MM.1S (cell line): ENCODE measurements around the gene CPAMD8.

Experiments
- DNase-seq: peaks from one replicate; pipeline ENCODE4 v3.0.0-alpha.2; 2015
- H2AFZ ChIP-seq: fragments of 300-600 bp; sonication (generic); 2 replicates; pipeline ENCODE4 v1.6.0; 2016; ENCODE audit warnings: antibody characterized with exemption, low read length
- H3F3A ChIP-seq: fragments of 300-600 bp; sonication (generic); 2 replicates; pipeline ENCODE4 v1.6.1; 2016; ENCODE audit warnings: mild to moderate bottlenecking, antibody characterized with exemption, low read length, moderate library complexity, mixed read lengths; ENCODE audit not compliant: insufficient read depth
- H3K27ac ChIP-seq: fragments of 300-600 bp; sonication (generic); 2 replicates; pipeline ENCODE4 v1.5.1; 2016; ENCODE audit warnings: mild to moderate bottlenecking, low read length
- H3K27me3 ChIP-seq: fragments of 300-600 bp; sonication (generic); replicated peaks from 2 replicates; pipeline ENCODE4 v1.6.0; 2016; ENCODE audit warnings: low read length; ENCODE audit not compliant: insufficient read depth
- H3K36me3 ChIP-seq: fragments of 300-600 bp; sonication (generic); replicated peaks from 2 replicates; pipeline ENCODE4 v1.6.1; 2016; ENCODE audit warnings: mild to moderate bottlenecking, low read length, mixed read lengths; ENCODE audit not compliant: insufficient read depth
- H3K4me1 ChIP-seq: fragments of 300-600 bp; sonication (generic); 2 replicates; pipeline ENCODE4 v1.6.1; 2016; ENCODE audit warnings: low read length, mixed read lengths
- H3K4me2 ChIP-seq: fragments of 300-600 bp; sonication (generic); 2 replicates; pipeline ENCODE4 v1.6.0; 2016; ENCODE audit warnings: low read depth, low read length
- H3K4me3 ChIP-seq: fragments of 300-600 bp; sonication (generic); 2 replicates; pipeline ENCODE4 v1.5.1; 2016; ENCODE audit warnings: low read length, mixed read lengths
- H3K79me2 ChIP-seq: fragments of 300-600 bp; sonication (generic); 2 replicates; pipeline ENCODE4 v1.6.1; 2016; ENCODE audit warnings: mixed run types, low read length, mixed read lengths
- H3K9ac ChIP-seq: fragments of 300-600 bp; sonication (generic); 2 replicates; pipeline ENCODE4 v1.6.1; 2016; ENCODE audit warnings: low read length, mixed read lengths
- H3K9me2 ChIP-seq: fragments of 300-600 bp; sonication (generic); replicated peaks from 2 replicates; pipeline ENCODE4 v1.6.1; 2016; ENCODE audit warnings: mild to moderate bottlenecking, low read length, mixed read lengths; ENCODE audit not compliant: insufficient read depth
- H3K9me3 ChIP-seq: fragments of 300-600 bp; sonication (generic); replicated peaks from 2 replicates; pipeline ENCODE4 v1.6.1; 2016; ENCODE audit warnings: mild to moderate bottlenecking, low read length, mixed read lengths; ENCODE audit not compliant: insufficient read depth
- H4K20me1 ChIP-seq: fragments of 300-600 bp; sonication (generic); 2 replicates; pipeline ENCODE4 v1.6.1; 2016; ENCODE audit warnings: mild to moderate bottlenecking, low read length, moderate library complexity, mixed read lengths; ENCODE audit not compliant: insufficient read depth
- CTCF ChIP-seq: fragments of 300-600 bp; sonication (generic); IDR thresholded peaks from 2 replicates; pipeline ENCODE4 v1.5.1; 2016; ENCODE audit warnings: antibody characterized with exemption, low read length, mixed read lengths
- EZH2 ChIP-seq: fragments of 300-600 bp; sonication (generic); optimal IDR thresholded peaks from 2 replicates; pipeline ENCODE3; 2017; ENCODE audit warnings: low read depth, mild to moderate bottlenecking, antibody characterized with exemption, low read length, mixed read lengths
- EZH2phosphoT487 ChIP-seq: fragments of 300-600 bp; sonication (generic); IDR thresholded peaks from 2 replicates; pipeline ENCODE4 v1.6.1; 2018; ENCODE audit warnings: antibody characterized with exemption, low read length

Gene CPAMD8

GRCh38 chr19:16931306-16931705, 95.3 kb downstream of the CPAMD8 start:
- Histone ChIP-seq H3K36me3 (no peaks in the 10 kb centered on the region), H3K4me1 (no peaks in the 10 kb centered on the region)

GRCh38 chr19:16930753-16931152, 95.9 kb downstream of the CPAMD8 start:
- Histone ChIP-seq H3K27ac (no peak overlapping the region), H3K9me3 (no peaks in the 10 kb centered on the region), H3K36me3 (no peaks in the 10 kb centered on the region), H3K4me1 (no peaks in the 10 kb centered on the region), H2AFZ (no peak overlapping the region), H4K20me1 (no peaks in the 10 kb centered on the region), H3F3A (no peaks in the 10 kb centered on the region), H3K4me2 (no peak overlapping the region), H3K4me3 (no peak overlapping the region), H3K9me2 (no peaks in the 10 kb centered on the region), H3K79me2 (no peaks in the 10 kb centered on the region), H3K9ac (no peak overlapping the region), H3K27me3 (peaks cover 82% of the 10 kb centered on the region)
- TF ChIP-seq EZH2 (no peak), EZH2phosphoT487 (no peak)
- no peak for DNase-seq

More at GRCh38 chr19:16931306-16931705, 95.3 kb downstream of the CPAMD8 start:
- TF ChIP-seq CTCF (no peak), EZH2phosphoT487 (no peak), EZH2 (no peak)
- H3K9ac ChIP-seq = no peak overlapping the region
- no peaks in the 10 kb centered on the region for H3K9me2 ChIP-seq
- H3K27me3 ChIP-seq = peaks cover 82% of the 10 kb centered on the region
- H3F3A ChIP-seq = no peaks in the 10 kb centered on the region
- no peak overlapping the region for H3K27ac ChIP-seq
- no peak overlapping the region for H3K4me3 ChIP-seq
- no peaks in the 10 kb centered on the region for H4K20me1 ChIP-seq
- H2AFZ ChIP-seq = no peak overlapping the region
- H3K9me3 ChIP-seq = no peaks in the 10 kb centered on the region
- no peak overlapping the region for H3K4me2 ChIP-seq
- H3K79me2 ChIP-seq = no peaks in the 10 kb centered on the region
- DNase-seq = no peak

- H3K79me2 ChIP-seq = no peaks in the 10 kb centered on the region
- H3K27ac ChIP-seq = no peak overlapping the region
- no peak overlapping the region for H3K4me2 ChIP-seq
- H3K4me3 ChIP-seq = no peak overlapping the region
- no peaks in the 10 kb centered on the region for H3K9me2 ChIP-seq
- H3K36me3 ChIP-seq = no peaks in the 10 kb centered on the region
- H4K20me1 ChIP-seq = no peaks in the 10 kb centered on the region
- no peaks in the 10 kb centered on the region for H3F3A ChIP-seq
- DNase-seq = no peak
- H3K9me3 ChIP-seq = no peaks in the 10 kb centered on the region
- H3K9ac ChIP-seq = no peak overlapping the region
- H3K27me3 ChIP-seq = peaks cover 80% of the 10 kb centered on the region
- H2AFZ ChIP-seq = no peak overlapping the region
- H3K4me1 ChIP-seq = no peaks in the 10 kb centered on the region
- no peak for TF ChIP-seq CTCF
- no peak for TF ChIP-seq EZH2phosphoT487
- TF ChIP-seq EZH2 = no peak
These were observed 97.7 kb downstream of the CPAMD8 start for GRCh38 chr19:16928916-16929315.

DNA sequence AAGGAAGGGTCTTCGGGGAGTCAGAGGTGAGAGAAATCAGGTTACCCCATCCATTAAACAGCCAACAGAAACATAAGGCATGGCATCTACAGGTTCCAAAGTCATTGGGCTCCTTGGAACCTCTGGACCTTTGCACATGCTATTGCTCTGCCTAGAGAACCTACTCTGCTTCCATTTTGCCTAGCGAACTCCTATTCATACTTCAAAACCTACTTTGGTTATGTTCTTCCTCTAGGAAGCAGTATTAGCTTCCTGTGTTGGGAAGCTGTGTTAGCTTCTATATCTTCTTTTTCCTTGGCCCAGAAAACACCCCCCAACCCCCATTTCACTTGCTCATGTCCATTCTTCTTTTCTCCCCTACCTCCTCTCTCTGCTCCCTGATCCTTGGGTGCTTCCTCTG, 98.3 kb downstream of the CPAMD8 start:
- H3K36me3 ChIP-seq = no peaks in the 10 kb centered on the region
- no peak overlapping the region for H2AFZ ChIP-seq
- H3K4me3 ChIP-seq = no peak overlapping the region
- H3K9me2 ChIP-seq = no peaks in the 10 kb centered on the region
- no peak overlapping the region for H3K4me2 ChIP-seq
- H4K20me1 ChIP-seq = no peaks in the 10 kb centered on the region
- H3F3A ChIP-seq = no peaks in the 10 kb centered on the region
- no peak overlapping the region for H3K27ac ChIP-seq
- no peaks in the 10 kb centered on the region for H3K9me3 ChIP-seq
- no peak for DNase-seq
- H3K9ac ChIP-seq = no peak overlapping the region
- H3K27me3 ChIP-seq = peaks cover 79% of the 10 kb centered on the region
- TF ChIP-seq CTCF (no peak), EZH2 (no peak), EZH2phosphoT487 (no peak)
- no peaks in the 10 kb centered on the region for H3K4me1 ChIP-seq
- no peaks in the 10 kb centered on the region for H3K79me2 ChIP-seq
